Measurements from ENCODE around the gene RCN1. TPM values are rescaled to one million over a fixed set of nuclear protein-coding genes. Genes with fewer than 3 reads are reported as not detected.

RCN1 gene
- total and polyA plus RNA-seq, 2 experiments from 2014 or later = 107 to 140 TPM

- Mint-ChIP-seq H3K36me3 (ENCODE audit: low read depth) (no peaks in the 10 kb centered on the region), H3K4me3 (no peak overlapping the region), H3K27me3 (ENCODE audit: insufficient read depth, low read depth, poor library complexity) (peaks cover 5% of the 10 kb centered on the region), H3K9me3 (peaks cover 12% of the 10 kb centered on the region), H3K4me1 (no peaks in the 10 kb centered on the region; the same call in 2 of the 3 replicates), H3K27ac (no peak overlapping the region)
- peaks cover 9% of the 10 kb centered on the region for H3K9me2 ChIP-seq (ENCODE audit: insufficient read depth)
- no peak overlapping the region for H3K4me2 ChIP-seq
- H3K79me2 ChIP-seq (replicated peaks; ENCODE audit: insufficient read depth) = no peaks in the 10 kb centered on the region
- no peaks in the 10 kb centered on the region for H3K36me3 ChIP-seq (ENCODE audit: insufficient read depth)
- H2AFZ ChIP-seq = no peak overlapping the region
- H3K27me3 ChIP-seq (ENCODE audit: insufficient read depth) = no peaks in the 10 kb centered on the region
- TF ChIP-seq CREB1 (CRISPR knock-in tag; IDR thresholded peaks at IDR 0.05; ENCODE audit: low read depth) (no peak), ETS1 (IDR thresholded peaks at IDR 0.05) (no peak), JUNB (IDR thresholded peaks at IDR 0.05; ENCODE audit: unreplicated experiment) (no peak), CTCF (conservative IDR thresholded peaks at IDR 0.05; ENCODE audit: low read depth in 2 of 2) (no peak), NANOG (IDR thresholded peaks at IDR 0.05; ENCODE audit: borderline replicate concordance) (no peak), EZH2 (IDR thresholded peaks at IDR 0.05; ENCODE audit: low read depth, unreplicated experiment) (no peak), POLR2AphosphoS5 (IDR thresholded peaks at IDR 0.05; ENCODE audit: low read depth) (no peak), ZNF114 (CRISPR knock-in tag; IDR thresholded peaks at IDR 0.05) (no peak), STAT1 (IDR thresholded peaks at IDR 0.05; ENCODE audit: unreplicated experiment) (no peak), ZNF331 (CRISPR knock-in tag; IDR thresholded peaks at IDR 0.05; ENCODE audit: low read depth) (no peak), ZNF462 (CRISPR knock-in tag; IDR thresholded peaks at IDR 0.05) (no peak), EZH2phosphoT487 (IDR thresholded peaks at IDR 0.05; ENCODE audit: unreplicated experiment) (no peak), REST (IDR thresholded peaks at IDR 0.05; ENCODE audit: unreplicated experiment) (no peak)
- no peak for DNase-seq (ENCODE audit: low spot score)
- no peak for ATAC-seq
- no peak overlapping the region for H3K4me3 ChIP-seq
- no peaks in the 10 kb centered on the region for H3K4me1 ChIP-seq (ENCODE audit: insufficient read depth)
- H4K20me1 ChIP-seq (replicated peaks; ENCODE audit: insufficient read depth) = no peaks in the 10 kb centered on the region
- no peak overlapping the region for H3K27ac ChIP-seq (ENCODE audit: low read depth)
- H3F3A ChIP-seq (replicated peaks; ENCODE audit: low read depth) = no peaks in the 10 kb centered on the region
Measured at GRCh38 chr11:32143378-32143777, 52.5 kb downstream of the RCN1 start.
